Osteoblast (primary cell): ENCODE results near the gene NDUFS8. TPM values are rescaled to one million over a fixed set of nuclear protein-coding genes. Genes with fewer than 3 reads are reported as not detected.

Experiments
- DNase-seq: peaks from one replicate; pipeline ENCODE4 v3.0.0; 2011; ENCODE audit warnings: low spot score, mixed read lengths; ENCODE audit not compliant: insufficient read length; ENCODE audit errors: missing footprints
- H2AFZ ChIP-seq: 2 replicates; pipeline ENCODE4 v1.6.0; 2011; ENCODE audit warnings: mild to moderate bottlenecking, low read length
- H3K27ac ChIP-seq: 2 replicates; pipeline ENCODE4 v1.5.1; 2011; ENCODE audit warnings: mild to moderate bottlenecking, low read depth, low read length, moderate library complexity
- H3K27me3 ChIP-seq: 2 replicates; pipeline ENCODE4 v1.6.0; 2012; ENCODE audit warnings: mild to moderate bottlenecking, control low read depth, inconsistent platforms, low read length, moderate library complexity; ENCODE audit not compliant: insufficient read depth
- H3K36me3 ChIP-seq: 2 replicates; pipeline ENCODE4 v1.5.1; 2011; ENCODE audit warnings: mild to moderate bottlenecking, low read length, control low read depth, moderate library complexity; ENCODE audit not compliant: insufficient read depth
- H3K4me1 ChIP-seq: 2 replicates; pipeline ENCODE4 v1.5.1; 2011; ENCODE audit warnings: mild to moderate bottlenecking, low read length, control low read depth, moderate library complexity; ENCODE audit not compliant: insufficient read depth
- H3K4me2 ChIP-seq: 2 replicates; pipeline ENCODE4 v1.6.0; 2011; ENCODE audit warnings: mild to moderate bottlenecking, low read length; ENCODE audit not compliant: insufficient read depth
- H3K4me3 ChIP-seq: fragments of 200-600 bp; sonication (generic); 3 replicates; pipeline ENCODE4 v1.5.1; 2012; ENCODE audit warnings: mild to moderate bottlenecking, low read length, inconsistent platforms; ENCODE audit not compliant: insufficient read depth
- H3K79me2 ChIP-seq: 2 replicates; pipeline ENCODE4 v1.6.0; 2012; ENCODE audit warnings: mild to moderate bottlenecking, low read length, control low read depth, inconsistent platforms; ENCODE audit not compliant: insufficient read depth
- H3K9me3 ChIP-seq: 2 replicates; pipeline ENCODE4 v1.5.1; 2011; ENCODE audit warnings: low read depth, low read length, control low read depth
- H4K20me1 ChIP-seq: 2 replicates; pipeline ENCODE4 v1.6.0; 2012; ENCODE audit warnings: mild to moderate bottlenecking, low read length, control low read depth; ENCODE audit not compliant: insufficient read depth
- CTCF ChIP-seq: IDR thresholded peaks from 2 replicates; pipeline ENCODE4 v1.5.1; 2011; ENCODE audit warnings: mild to moderate bottlenecking, low read depth, low read length, moderate library complexity; ENCODE audit errors: extremely low read depth
- total RNA-seq: library from RNA; depleted of rRNA; stranded (reverse); fragments of >200 nt; gene quantifications from 2 replicates; pipeline ENCODE4 v1.2.3, GENCODE V29; 2012

NDUFS8 gene
- total RNA-seq, 1 donor = 73.1 TPM

- no peak for DNase-seq
- H3K36me3 ChIP-seq = peaks cover 29% of the 10 kb centered on the region
- H3K9me3 ChIP-seq = no peaks in the 10 kb centered on the region
- H3K4me3 ChIP-seq = no peak overlapping the region
- H3K79me2 ChIP-seq = peaks cover 19% of the 10 kb centered on the region
- H4K20me1 ChIP-seq = no peaks in the 10 kb centered on the region
- no peaks in the 10 kb centered on the region for H3K27me3 ChIP-seq
- no peak for TF ChIP-seq CTCF
- peaks cover 35% of the 10 kb centered on the region for H3K4me1 ChIP-seq
- peak overlapping the region; percentile 93 for H3K27ac ChIP-seq
- no peak overlapping the region for H3K4me2 ChIP-seq
- H2AFZ ChIP-seq = no peak overlapping the region
These were observed 3.9 kb upstream of the NDUFS8 start for GRCh38 chr11:68026391-68027105.

- H3K9me3 ChIP-seq = no peaks in the 10 kb centered on the region
- no peak for DNase-seq
- peaks cover 29% of the 10 kb centered on the region for H3K36me3 ChIP-seq
- H3K4me3 ChIP-seq = peak overlapping the region; percentile 33
- H4K20me1 ChIP-seq = no peaks in the 10 kb centered on the region
- H3K79me2 ChIP-seq = peaks cover 31% of the 10 kb centered on the region
- H2AFZ ChIP-seq = peak overlapping the region; percentile 51
- no peaks in the 10 kb centered on the region for H3K27me3 ChIP-seq
- H3K27ac ChIP-seq = peak overlapping the region; percentile 93
- TF ChIP-seq CTCF = no peak
- H3K4me2 ChIP-seq = peak overlapping the region; percentile 45
- H3K4me1 ChIP-seq = peaks cover 41% of the 10 kb centered on the region
These were observed 2.8 kb upstream of the NDUFS8 start for GRCh38 chr11:68027667-68028066.

- no peak for TF ChIP-seq CTCF
- peak overlapping the region; percentile 98 for H3K4me2 ChIP-seq
- peak overlapping the region; percentile 93 for H3K27ac ChIP-seq
- peaks cover 35% of the 10 kb centered on the region for H3K79me2 ChIP-seq
- H3K4me3 ChIP-seq = peak overlapping the region; percentile 22
- no peak for DNase-seq
- no peaks in the 10 kb centered on the region for H3K27me3 ChIP-seq
- no peaks in the 10 kb centered on the region for H3K9me3 ChIP-seq
- no peak overlapping the region for H2AFZ ChIP-seq
- H3K4me1 ChIP-seq = peaks cover 41% of the 10 kb centered on the region
- no peaks in the 10 kb centered on the region for H4K20me1 ChIP-seq
- peaks cover 42% of the 10 kb centered on the region for H3K36me3 ChIP-seq
These were observed 1.5 kb upstream of the NDUFS8 start for GRCh38 chr11:68028802-68029545.

- Histone ChIP-seq H4K20me1 (no peaks in the 10 kb centered on the region), H3K4me1 (peaks cover 41% of the 10 kb centered on the region), H3K27ac (peak overlapping the region; percentile 91), H3K4me3 (peak overlapping the region; percentile 82), H3K36me3 (peaks cover 33% of the 10 kb centered on the region), H3K9me3 (no peaks in the 10 kb centered on the region), H3K4me2 (peak overlapping the region; percentile 98), H2AFZ (peak overlapping the region; percentile 87), H3K27me3 (no peaks in the 10 kb centered on the region), H3K79me2 (peaks cover 35% of the 10 kb centered on the region)
- DNase-seq = no peak
- TF ChIP-seq CTCF = no peak
These were observed 623 bp downstream of the NDUFS8 start for GRCh38 chr11:68031144-68031464.
